B cell (primary cell): ENCODE measurements around the gene FMN1. TPM values are rescaled to one million over a fixed set of nuclear protein-coding genes. Genes with fewer than 3 reads are reported as not detected.

Experiments used
- ATAC-seq: fragments of 200-7000 bp; cut with Tn5 transposase; one replicate; pipeline ENCODE4 v1.10.0; 2021; ENCODE audit warnings: low read depth, mild to moderate bottlenecking, moderate number of reproducible peaks, moderate library complexity
- CTCF ChIA-PET: fragments of 350-600 bp; sonication (Branson Sonifier 250); formaldehyde crosslinking; loops from one replicate; lab custom pipeline; 2021; ENCODE audit warnings: antibody characterized with exemption, inconsistent platforms; lab: Charles Lee
- POLR2A ChIA-PET: fragments of 350-600 bp; sonication (Branson Sonifier 250); formaldehyde crosslinking; loops from one replicate; lab custom pipeline; 2021; ENCODE audit warnings: antibody characterized with exemption; lab: Charles Lee
- DNase-seq: peaks from one replicate; pipeline ENCODE4 v3.0.0; 2013
- H2AFZ ChIP-seq: 2 replicates; pipeline ENCODE4 v1.6.1; 2012; ENCODE audit warnings: mild to moderate bottlenecking, low read depth, low read length; ENCODE audit not compliant: insufficient read depth, poor library complexity, severe bottlenecking
- H3K27ac ChIP-seq, 2 donors: 1 replicate in 1 of 2; 2 replicates in 1 of 2; pipeline ENCODE4 v1.5.1; 2012 to 2013; ENCODE audit warnings: low read length in 2 of 2, mild to moderate bottlenecking in 2 of 2, moderate library complexity in 1 of 2
- H3K27me3 ChIP-seq, 4 experiments: fragments of 200-600 bp in 1 of 4; sonication (generic) in 1 of 4; replicated peaks in 1 of 4; 1 replicate in 2 of 4; 2 replicates in 2 of 4; pipeline versions ENCODE4 v1.6.1 to v1.7.0; 2013 to 2016; ENCODE audit warnings: low read length in 3 of 4, mild to moderate bottlenecking in 2 of 4, mixed read lengths in 1 of 4, moderate library complexity in 1 of 4; ENCODE audit not compliant: insufficient read depth in 4 of 4, control insufficient read depth in 3 of 4; ENCODE audit errors: control extremely low read depth in 1 of 4
- H3K36me3 ChIP-seq, 2 experiments: replicated peaks in 1 of 2; 1 replicate in 1 of 2; 2 replicates in 1 of 2; pipeline versions ENCODE4 v1.6.1 to v1.7.1; 2013; ENCODE audit warnings: low read length in 1 of 2; ENCODE audit not compliant: insufficient read depth in 2 of 2, control insufficient read depth in 1 of 2; ENCODE audit errors: control extremely low read depth in 1 of 2, extremely low read depth in 1 of 2
- H3K4me1 ChIP-seq, 2 donors: fragments of 200-600 bp in 1 of 2; sonication (generic) in 1 of 2; 1 replicate in 1 of 2; 2 replicates in 1 of 2; pipeline versions ENCODE4 v1.5.1 to v1.6.1; 2013 to 2017; ENCODE audit warnings: low read length in 2 of 2; ENCODE audit not compliant: control insufficient read depth in 2 of 2, insufficient read depth in 2 of 2
- H3K4me2 ChIP-seq: replicated peaks from 2 replicates; pipeline ENCODE3; 2012; ENCODE audit warnings: mild to moderate bottlenecking, low read depth, low read length; ENCODE audit not compliant: poor library complexity, severe bottlenecking
- H3K4me3 ChIP-seq, 5 experiments: fragments of 200-600 bp in 1 of 5; sonication (generic) in 1 of 5; 1 replicate in 3 of 5; 2 replicates in 2 of 5; pipeline versions ENCODE4 v1.5.1 to v1.7.0; 2011 to 2016; ENCODE audit warnings: low read length in 4 of 5, mild to moderate bottlenecking in 4 of 5, low read depth in 2 of 5, control low read depth in 1 of 5, moderate library complexity in 1 of 5; ENCODE audit not compliant: insufficient read depth in 1 of 5; ENCODE audit errors: control extremely low read depth in 1 of 5, extremely low read depth in 1 of 5
- H3K79me2 ChIP-seq: fragments of 200-600 bp; sonication (generic); one replicate; pipeline ENCODE4 v1.6.0; 2016; ENCODE audit warnings: low read length; ENCODE audit not compliant: control insufficient read depth, insufficient read depth
- H3K9ac ChIP-seq: fragments of 200-600 bp; sonication (generic); 2 replicates; pipeline ENCODE4 v1.6.1; 2017; ENCODE audit warnings: mild to moderate bottlenecking, low read length, moderate library complexity
- H3K9me3 ChIP-seq, 3 donors: one replicate each; pipeline versions ENCODE4 v1.6.1 to v1.7.1; 2013; ENCODE audit warnings: low read length in 2 of 3; ENCODE audit not compliant: control insufficient read depth in 2 of 3, insufficient read depth in 1 of 3; ENCODE audit errors: control extremely low read depth in 1 of 3
- H4K20me1 ChIP-seq: 2 replicates; pipeline ENCODE4 v1.6.0; 2012; ENCODE audit warnings: mild to moderate bottlenecking, low read length; ENCODE audit not compliant: insufficient read depth, control insufficient read depth, poor library complexity, severe bottlenecking
- H3K27ac Mint-ChIP-seq: one replicate; pipeline ENCODE4 v1.8.0; 2021; ENCODE audit warnings: mixed read lengths
- H3K27me3 Mint-ChIP-seq: one replicate; pipeline ENCODE4 v1.8.0; 2021; ENCODE audit warnings: mixed read lengths
- H3K4me1 Mint-ChIP-seq: one replicate; pipeline ENCODE4 v1.8.0; 2021; ENCODE audit warnings: mixed read lengths
- H3K4me3 Mint-ChIP-seq: one replicate; pipeline ENCODE4 v1.8.0; 2021; ENCODE audit warnings: mixed read lengths
- H3K9me3 Mint-ChIP-seq: one replicate; pipeline ENCODE4 v1.8.0; 2022; ENCODE audit warnings: mixed read lengths; ENCODE audit not compliant: insufficient read depth
- CTCF ChIP-seq: fragments of 200-600 bp; IDR thresholded peaks from one replicate; pipeline ENCODE4 v1.8.0; 2022; ENCODE audit warnings: antibody characterized with exemption, mild to moderate bottlenecking
- EZH2 ChIP-seq: IDR thresholded peaks from 2 replicates; pipeline ENCODE4 v1.6.1; 2012; ENCODE audit warnings: borderline replicate concordance, low read depth, mild to moderate bottlenecking, moderate library complexity, low read length; ENCODE audit not compliant: insufficient read depth, poor library complexity, severe bottlenecking
- WGBS: methylation state at CpG from one replicate; pipeline ENCODE4 v1.1.5; 2013; ENCODE audit warnings: missing lambda C conversion rate; ENCODE audit not compliant: insufficient coverage; 5-methylcytosine and 5-hydroxymethylcytosine counted together
- intact Hi-C: fragments of 100-400 bp; cut with micrococcal nuclease; formaldehyde crosslinking; loops from one replicate; pipeline ENCODE4 v1.10.0; 2022
- polyA plus RNA-seq: library from polyadenylated mRNA; depleted of rRNA; stranded (reverse); fragments of >200 nt; gene quantifications from 2 replicates; pipeline ENCODE4 v1.2.3, GENCODE V29; 2012
- total RNA-seq, 2 donors: library from RNA; stranded (reverse); fragments of 120-200 nt in 1 of 2; gene quantifications; 1 replicate in 1 of 2; 2 replicates in 1 of 2; pipeline versions ENCODE4 v1.2.3 to v1.2.4, GENCODE V29; 2013 to 2022

The FMN1 gene
- total and polyA plus RNA-seq, 2 donors (not counting 1 experiment from before 2014, with no cell fraction given), result 0.21 to 0.96 TPM

DNA sequence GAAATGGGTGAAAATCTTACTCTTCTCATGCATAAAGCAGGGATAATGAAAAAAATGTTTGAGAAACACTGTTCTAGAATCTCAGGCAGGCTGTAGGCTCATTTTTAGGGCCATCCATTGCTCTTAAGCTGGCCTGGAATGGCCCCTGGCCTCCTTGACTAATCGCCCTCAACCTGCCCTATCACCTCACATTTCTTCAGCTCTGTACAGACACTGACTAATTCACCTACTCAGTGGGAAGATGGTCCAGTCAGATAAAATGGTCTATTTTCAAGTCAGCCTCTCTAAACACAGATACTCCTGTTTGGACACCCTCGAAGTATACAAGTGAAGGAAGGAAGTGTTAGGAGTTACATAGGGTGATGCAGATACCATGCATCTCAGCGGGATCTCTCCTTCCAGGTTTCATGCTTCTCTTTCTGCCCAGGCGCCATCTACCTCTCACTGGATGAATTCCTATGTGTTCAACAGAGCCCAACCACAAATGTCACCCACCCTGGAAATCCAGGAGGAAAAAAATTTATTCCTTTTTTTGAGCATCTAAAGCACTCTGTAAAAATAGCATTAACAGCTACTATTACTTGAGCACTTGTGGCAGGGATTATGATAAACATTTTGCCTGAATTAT, 12.1 kb downstream of the FMN1 start:
- intact Hi-C loops, result no loop called here
- WGBS, result 94% methylated on average over 2 of the region's 4 CpGs
- no peaks in the 10 kb centered on the region for H3K9me3 ChIP-seq
- no peak overlapping the region for H3K4me3 ChIP-seq
- H3K27me3 Mint-ChIP-seq, result no peaks in the 10 kb centered on the region
- POLR2A ChIA-PET, result no interaction called here
- ATAC-seq, result no peak
- no peak for DNase-seq
- no peak overlapping the region for H3K4me2 ChIP-seq
- H3K9ac ChIP-seq, result no peak overlapping the region
- H3K36me3 ChIP-seq, result no peaks in the 10 kb centered on the region
- no peak overlapping the region for H3K27ac Mint-ChIP-seq
- no peak overlapping the region for H3K4me3 Mint-ChIP-seq
- no peaks in the 10 kb centered on the region for H4K20me1 ChIP-seq
- H3K27ac ChIP-seq, result no peak overlapping the region
- H3K9me3 Mint-ChIP-seq, result no peaks in the 10 kb centered on the region
- H3K27me3 ChIP-seq, result no peaks in the 10 kb centered on the region
- CTCF ChIA-PET, result no interaction called here
- no peak for TF ChIP-seq EZH2
- no peak for TF ChIP-seq CTCF
- no peaks in the 10 kb centered on the region for H3K79me2 ChIP-seq
- H2AFZ ChIP-seq, result no peak overlapping the region
- H3K4me1 Mint-ChIP-seq, result peaks cover 7% of the 10 kb centered on the region
- H3K4me1 ChIP-seq, result peaks cover 4 to 7% of the 10 kb centered on the region in 2 donors

DNA sequence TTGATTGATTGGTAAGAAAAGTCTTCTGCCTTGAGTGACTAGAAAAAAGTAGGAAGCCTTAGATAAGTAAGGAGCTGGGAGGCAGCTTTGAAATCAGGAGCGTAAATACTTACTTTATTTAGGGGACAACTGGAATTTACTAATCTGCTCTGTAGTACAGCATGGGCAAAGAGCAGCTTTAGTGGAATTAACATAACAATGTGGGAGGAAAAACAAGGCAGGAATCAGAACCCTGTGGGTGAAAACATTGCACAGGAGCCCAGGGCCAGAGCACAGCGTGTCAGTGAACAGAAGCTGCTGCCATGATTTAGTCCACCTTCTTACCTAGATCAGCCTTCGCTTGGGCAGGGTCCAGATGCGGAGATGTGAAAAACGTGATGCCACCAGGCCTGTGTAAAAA, 14.6 kb downstream of the FMN1 start:
- H3K4me1 Mint-ChIP-seq, result no peaks in the 10 kb centered on the region
- TF ChIP-seq CTCF, result no peak
- no peak for TF ChIP-seq EZH2
- Histone ChIP-seq H4K20me1 (no peaks in the 10 kb centered on the region), H3K27ac (no peak overlapping the region), H3K9ac (no peak overlapping the region), H3K4me3 (no peak overlapping the region), H3K9me3 (no peaks in the 10 kb centered on the region), H3K27me3 (no peaks in the 10 kb centered on the region), H3K4me2 (no peak overlapping the region), H3K36me3 (no peaks in the 10 kb centered on the region), H3K79me2 (no peaks in the 10 kb centered on the region), H2AFZ (no peak overlapping the region), H3K4me1 (no peaks in the 10 kb centered on the region)
- POLR2A ChIA-PET, result no interaction called here
- no peak for ATAC-seq
- intact Hi-C loops, result no loop called here
- no peak overlapping the region for H3K27ac Mint-ChIP-seq
- no peaks in the 10 kb centered on the region for H3K9me3 Mint-ChIP-seq
- H3K27me3 Mint-ChIP-seq, result no peaks in the 10 kb centered on the region
- CTCF ChIA-PET, result interaction anchor here (0.9 kb wide), 1 partner anchor 11 kb away, joined by 3 read pairs; no protein-coding TSS in a partner anchor
- H3K4me3 Mint-ChIP-seq, result no peak overlapping the region
- WGBS, result 94% methylated on average over 5 of the region's 5 CpGs
- no peak for DNase-seq
